PC-3 (cell line): ENCODE results near the gene TNNC1.

Source experiments
- CTCF ChIP-seq: fragments of 300-600 bp; sonication (generic); conservative IDR thresholded peaks from 2 replicates; pipeline ENCODE4 v1.5.1; 2017; ENCODE audit warnings: antibody characterized with exemption, low read depth, mild to moderate bottlenecking, low read length
- EZH2 ChIP-seq: fragments of 300-600 bp; sonication (generic); IDR thresholded peaks from one replicate; pipeline ENCODE4 v1.6.1; 2017; ENCODE audit warnings: antibody characterized with exemption, mild to moderate bottlenecking, low read length; ENCODE audit not compliant: unreplicated experiment

- TF ChIP-seq CTCF (no peak), EZH2 (no peak)
These were observed 5.1 kb upstream of the TNNC1 start for GRCh38 chr3:52458770-52459545.
